ENCODE data around the gene CCBE1. TPM values are rescaled to one million over a fixed set of nuclear protein-coding genes. Genes with fewer than 3 reads are reported as not detected.

The CCBE1 gene
- total and polyA plus RNA-seq, 9 of the 15 experiments (the other 6 are each of a cell fraction or from before 2014, with no cell fraction given): 0.20 TPM; not detected in 8

- TF ChIP-seq TSC22D4 (tag; IDR thresholded peaks at IDR 0.05) (no peak), GABPB1 (CRISPR knock-in tag; IDR thresholded peaks at IDR 0.05) (no peak), NFATC3 (IDR thresholded peaks at IDR 0.05) (no peak), JUND (IDR thresholded peaks at IDR 0.05; ENCODE audit: borderline replicate concordance, low read depth, low read length) (no peak), JUND (tag; IDR thresholded peaks at IDR 0.05; ENCODE audit: borderline replicate concordance, low read depth, low read length) (no peak), ZBTB8A (IDR thresholded peaks at IDR 0.05; ENCODE audit: partially characterized antibody) (no peak), MNT (conservative IDR thresholded peaks at IDR 0.05) (no peak), E2F5 (CRISPR knock-in tag; IDR thresholded peaks at IDR 0.05) (no peak), KLF1 (tag; IDR thresholded peaks at IDR 0.05) (no peak), ZNF780A (CRISPR knock-in tag; IDR thresholded peaks at IDR 0.05) (no peak), GTF2B (IDR thresholded peaks at IDR 0.05; ENCODE audit: extremely low read depth, insufficient read length) (no peak), ZNF146 (CRISPR knock-in tag; IDR thresholded peaks at IDR 0.05; ENCODE audit: unreplicated experiment) (no peak), E4F1 (CRISPR knock-in tag; IDR thresholded peaks at IDR 0.05; ENCODE audit: borderline replicate concordance) (no peak), ZNF217 (CRISPR knock-in tag; IDR thresholded peaks at IDR 0.05) (no peak), ZNF431 (CRISPR knock-in tag; IDR thresholded peaks at IDR 0.05) (no peak)
- intact Hi-C loops (cut with micrococcal nuclease) (no loop called here), in situ Hi-C loops (cut with MboI) (no loop called here)
- no TSS peak for BruUV-seq (replicated peaks)
- Histone ChIP-seq H3K9me1 (ENCODE audit: control insufficient read depth, insufficient read depth, low read length) (no peaks in the 10 kb centered on the region), H3K4me1 (replicated peaks in 1 of 2; ENCODE audit: control insufficient read depth in 2 of 2, insufficient read depth in 2 of 2, low read length in 2 of 2) (no peaks in the 10 kb centered on the region), H3K4me2 (ENCODE audit: insufficient read depth, low read length) (no peak overlapping the region), H3K27ac (ENCODE audit: extremely low read depth, low read depth, low read length) (no peak overlapping the region), H4K20me1 (replicated peaks; ENCODE audit: control insufficient read depth, insufficient read depth, low read length) (no peaks in the 10 kb centered on the region), H3K36me3 (ENCODE audit: control insufficient read depth, insufficient read depth, low read length) (no peaks in the 10 kb centered on the region), H3K27me3 (ENCODE audit: control insufficient read depth in 2 of 2, insufficient read depth in 2 of 2, low read length in 2 of 2) (no peaks in the 10 kb centered on the region), H2AFZ (ENCODE audit: low read depth, low read length) (no peak overlapping the region), H3K9me3 (replicated peaks; ENCODE audit: control insufficient read depth, insufficient read depth, low read depth, low read length) (no peaks in the 10 kb centered on the region), H3K79me2 (ENCODE audit: control insufficient read depth, insufficient read depth, low read length) (no peaks in the 10 kb centered on the region), H3K9ac (ENCODE audit: insufficient read depth in 1 of 2, low read depth in 2 of 2, low read length in 2 of 2) (no peak overlapping the region), H3K4me3 (no peak overlapping the region)
- no peak for FAIRE-seq
- 0% methylated on average over 5 of the region's 8 CpGs for WGBS (ENCODE audit: insufficient coverage, low coverage, missing lambda C conversion rate)
- ChIA-PET CTCF (ENCODE audit: low intra/inter-chr PET ratio) (no interaction called here), POLR2A (no interaction called here)
- ATAC-seq: no peak
- no peak for DNase-seq (ENCODE audit: extremely low read depth in 1 of 4, low spot score in 3 of 4)
These were observed 226.6 kb downstream of the CCBE1 start for GRCh38 chr18:59470561-59471121.
